ENCODE results near the gene FOXO1.

Gene FOXO1

DNA sequence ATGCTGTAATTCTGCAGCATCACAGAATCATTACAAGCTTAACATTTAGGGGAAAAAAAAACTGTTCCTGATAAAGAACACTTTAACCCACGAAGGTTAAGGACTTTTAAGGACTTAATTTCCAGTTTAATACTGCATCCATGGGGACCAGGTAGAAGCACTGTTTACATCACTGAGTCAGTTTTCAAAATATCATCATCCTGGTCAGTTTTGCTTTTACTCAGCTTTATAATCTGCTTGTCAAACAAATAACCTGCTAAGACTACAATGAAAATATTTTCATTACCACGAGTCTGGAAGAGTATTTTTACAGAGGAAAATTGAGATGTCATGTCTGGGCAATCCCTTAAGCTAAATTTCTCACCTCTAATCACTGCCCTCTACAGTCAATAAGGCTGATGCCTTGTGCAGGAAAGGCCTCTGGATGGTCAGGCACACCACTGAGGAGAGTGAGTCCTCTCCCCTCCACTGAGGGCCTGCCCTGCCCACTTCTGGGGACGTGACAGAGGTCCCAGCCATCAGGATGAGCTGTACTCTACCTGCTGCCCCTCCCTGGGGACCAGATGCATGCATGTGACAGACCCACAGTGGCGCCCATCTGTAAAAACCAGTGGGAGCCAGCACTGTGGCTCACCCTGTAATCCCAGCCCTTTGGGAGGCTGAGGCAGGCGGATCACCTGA lies 31.0 kb downstream of the FOXO1 start:
- no peak for DNase-seq (ENCODE audit: low read depth)

DNA sequence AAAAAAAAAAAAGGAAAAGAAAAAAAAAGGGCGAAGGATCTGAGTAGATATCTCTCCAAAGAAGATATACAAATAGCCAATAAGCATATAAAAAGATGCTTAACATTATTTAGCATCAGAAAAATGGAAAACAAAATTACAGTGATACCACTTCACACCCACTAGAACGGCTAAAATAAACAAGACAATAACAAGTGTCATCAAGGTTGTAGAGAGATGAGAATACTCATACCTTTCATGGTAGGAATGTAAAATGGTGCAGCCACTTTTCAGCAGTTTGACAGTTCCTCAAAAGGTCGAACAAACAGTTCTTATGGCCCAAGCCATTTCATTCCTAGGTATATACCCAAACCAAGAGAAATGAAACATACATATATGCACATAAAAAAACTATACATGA lies 33.5 kb downstream of the FOXO1 start:
- no peak for DNase-seq (ENCODE audit: low read depth)

DNA sequence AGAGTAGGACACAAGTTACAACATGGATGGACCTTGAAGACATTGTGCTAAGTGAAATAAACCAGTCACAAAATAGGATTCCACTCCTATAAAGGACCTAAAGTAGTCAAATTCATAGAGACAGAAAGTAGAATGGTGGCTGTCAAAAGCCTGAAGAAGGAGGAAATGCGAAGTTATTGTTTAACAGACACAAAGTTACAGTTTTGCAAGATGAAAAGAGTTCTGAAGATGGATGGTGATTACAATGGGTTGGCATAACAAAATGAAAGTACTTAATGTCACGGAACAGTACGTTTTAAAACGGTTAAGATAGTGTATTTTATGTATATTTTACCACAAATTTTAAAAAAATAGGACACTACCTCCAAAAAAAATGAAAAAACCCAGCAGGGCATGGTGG lies 34.8 kb downstream of the FOXO1 start:
- DNase-seq (ENCODE audit: low read depth), result no peak

DNA sequence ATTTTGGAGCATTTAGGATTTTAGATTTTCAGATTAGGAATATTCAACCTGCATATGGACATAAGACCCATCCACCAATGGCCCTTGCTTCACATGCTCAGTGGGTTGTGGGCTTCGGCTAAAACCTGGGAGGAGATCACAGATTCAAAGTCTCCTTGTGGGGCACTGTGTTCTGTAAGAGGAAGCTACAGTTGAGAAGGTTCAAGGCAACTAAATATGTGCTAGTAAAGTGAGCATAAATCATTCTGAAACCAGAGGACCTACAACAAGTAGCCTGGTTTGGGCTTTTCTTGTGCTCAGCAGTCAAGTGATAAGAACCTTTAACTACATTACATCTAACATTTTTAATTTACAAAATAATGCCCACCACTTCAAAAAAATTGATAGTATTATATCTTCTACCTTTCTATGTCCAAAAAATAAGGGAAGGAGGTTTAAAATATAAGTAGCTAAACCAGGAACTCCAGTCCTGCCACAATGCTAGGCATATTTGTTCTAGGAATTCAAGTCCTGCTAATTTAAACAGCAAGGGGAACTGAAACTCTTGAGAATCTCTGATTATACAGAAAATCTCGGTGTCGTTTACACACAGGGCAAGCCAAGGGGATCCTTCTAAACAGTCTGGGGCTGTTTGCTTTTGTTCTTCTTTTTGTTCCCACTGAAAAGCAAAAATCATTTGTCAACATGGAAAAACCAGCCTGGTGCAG lies 36.6 kb downstream of the FOXO1 start:
- no peak for DNase-seq (ENCODE audit: low read depth)

DNA sequence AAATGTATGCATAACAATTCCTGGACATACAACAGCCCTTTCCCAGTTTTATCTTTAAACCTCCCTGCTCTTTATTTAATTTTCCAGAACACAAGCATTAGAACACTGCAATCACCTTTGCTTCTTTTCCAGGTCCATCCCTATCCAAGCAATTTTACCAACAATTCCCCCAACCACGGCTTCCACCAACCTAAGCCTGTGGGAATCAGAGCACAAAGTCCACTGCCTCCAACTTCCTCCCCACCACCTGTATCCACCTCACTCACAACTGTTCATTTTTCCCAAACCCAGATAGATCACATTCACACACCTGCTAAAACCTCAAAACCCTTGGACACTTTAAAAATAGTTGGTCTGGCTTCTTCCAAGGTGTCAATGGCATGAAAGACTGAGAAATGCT lies 39.5 kb downstream of the FOXO1 start:
- no peak for DNase-seq (ENCODE audit: low read depth)

DNA sequence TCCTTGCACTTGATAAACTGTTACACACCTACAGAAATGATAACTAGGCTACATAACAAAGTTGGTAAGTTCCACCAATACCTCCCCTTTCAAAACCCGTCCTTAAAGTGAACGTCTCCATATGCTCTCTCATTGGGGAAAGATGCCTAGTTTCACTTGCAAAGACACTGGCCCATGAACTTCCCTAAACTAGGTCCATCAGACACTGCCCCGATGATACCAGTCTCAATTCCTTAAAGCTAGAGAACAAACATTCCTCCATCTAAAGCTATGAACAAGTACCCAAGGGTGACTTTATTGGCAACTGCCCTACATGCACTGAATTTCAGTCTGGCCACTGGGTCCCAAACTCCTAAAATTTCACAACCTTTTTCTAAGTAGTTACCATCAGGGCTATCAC lies 39.9 kb downstream of the FOXO1 start:
- DNase-seq (ENCODE audit: low read depth), result no peak

DNA sequence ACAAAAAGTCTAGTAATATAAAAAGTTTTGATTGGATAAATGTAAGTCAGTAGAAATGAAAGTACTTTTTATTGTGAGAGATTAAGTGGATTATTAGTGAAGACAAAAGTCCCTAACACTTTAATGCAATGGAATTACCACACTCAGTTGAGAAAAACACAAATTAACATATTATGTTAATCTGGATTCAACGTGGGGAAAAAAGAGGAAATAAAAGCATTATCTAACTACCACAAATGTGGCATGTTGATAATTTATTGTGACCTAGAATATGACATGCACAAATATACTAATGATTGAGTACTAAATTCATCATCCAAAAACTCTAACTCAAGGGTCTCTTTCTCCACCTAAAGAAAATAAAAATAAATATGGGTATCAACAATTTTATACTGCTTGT lies 41.5 kb downstream of the FOXO1 start:
- no peak for DNase-seq (ENCODE audit: low read depth)

DNA sequence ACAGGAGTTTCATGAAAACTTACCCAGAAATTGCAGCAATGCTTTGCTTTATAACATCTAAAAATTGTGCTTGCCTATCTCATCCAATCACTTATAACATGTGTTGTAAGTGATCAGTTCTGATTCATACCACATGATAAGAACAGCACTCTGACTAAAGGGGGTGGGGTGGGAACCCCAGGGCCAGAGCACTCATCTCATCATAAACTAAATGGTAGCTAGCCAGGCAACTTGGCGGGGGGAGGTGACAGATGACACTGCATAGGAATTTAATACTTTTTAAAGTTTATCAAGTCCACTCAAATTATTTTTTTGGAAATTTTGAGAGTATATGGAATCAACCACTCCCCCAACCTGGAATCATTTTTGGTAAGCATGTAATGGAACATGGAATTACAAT lies 42.1 kb downstream of the FOXO1 start:
- DNase-seq (ENCODE audit: low read depth), result no peak

DNA sequence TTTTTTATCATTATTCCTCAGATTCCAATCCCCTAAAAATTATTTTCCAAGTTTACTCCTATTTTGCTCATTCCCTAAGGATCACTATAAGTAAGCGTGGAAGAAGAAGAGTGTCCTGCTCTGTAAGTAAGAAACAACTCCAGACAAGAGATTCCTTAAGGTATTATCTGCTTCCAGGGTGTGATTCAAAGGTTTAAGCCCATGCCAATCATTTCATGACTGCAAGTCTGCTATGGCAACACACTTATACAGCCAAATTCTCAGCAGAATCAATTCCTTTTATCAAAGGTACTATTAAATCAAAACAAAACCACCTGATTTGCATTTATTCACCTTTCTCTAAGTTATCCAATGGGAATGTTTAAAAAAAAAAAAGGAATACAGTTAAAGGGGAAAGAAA lies 43.7 kb downstream of the FOXO1 start:
- no peak for DNase-seq (ENCODE audit: low read depth)

DNA sequence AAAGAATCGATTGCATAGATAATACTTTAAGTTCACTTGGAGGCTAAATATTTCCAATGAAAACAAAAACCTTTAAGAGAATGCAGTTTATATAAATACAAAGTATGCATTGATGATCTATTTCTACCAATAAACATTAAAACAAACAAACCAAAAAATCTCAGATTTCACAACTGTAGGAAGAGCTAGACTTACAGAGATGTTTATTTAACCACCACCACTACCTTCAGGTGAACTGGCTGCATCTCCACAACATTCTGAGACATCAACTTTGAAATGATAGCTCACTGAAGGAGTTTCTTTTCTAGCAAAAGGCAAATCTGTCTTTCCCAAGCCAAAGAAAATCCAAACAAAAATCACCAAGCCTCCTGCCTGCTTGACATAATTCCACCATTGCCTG lies 44.2 kb downstream of the FOXO1 start:
- DNase-seq (ENCODE audit: low read depth), result no peak

DNA sequence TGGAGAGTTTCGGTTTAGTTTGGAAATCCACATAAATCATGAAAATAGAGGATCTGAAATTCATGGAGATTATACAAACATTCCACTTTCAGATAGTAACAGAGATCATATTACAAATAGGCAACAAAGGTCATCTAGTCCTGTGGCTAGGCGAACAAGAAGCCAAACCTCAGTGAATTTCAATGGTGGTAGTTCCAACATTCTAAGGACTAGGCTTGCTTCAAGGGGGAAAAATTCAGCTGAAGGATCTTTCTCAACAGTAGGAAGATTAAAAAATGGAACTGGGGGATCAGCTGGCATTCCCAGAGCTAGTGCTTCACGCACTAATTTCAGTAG lies 47.0 kb downstream of the FOXO1 start:
- DNase-seq (ENCODE audit: low read depth), result no peak

DNA sequence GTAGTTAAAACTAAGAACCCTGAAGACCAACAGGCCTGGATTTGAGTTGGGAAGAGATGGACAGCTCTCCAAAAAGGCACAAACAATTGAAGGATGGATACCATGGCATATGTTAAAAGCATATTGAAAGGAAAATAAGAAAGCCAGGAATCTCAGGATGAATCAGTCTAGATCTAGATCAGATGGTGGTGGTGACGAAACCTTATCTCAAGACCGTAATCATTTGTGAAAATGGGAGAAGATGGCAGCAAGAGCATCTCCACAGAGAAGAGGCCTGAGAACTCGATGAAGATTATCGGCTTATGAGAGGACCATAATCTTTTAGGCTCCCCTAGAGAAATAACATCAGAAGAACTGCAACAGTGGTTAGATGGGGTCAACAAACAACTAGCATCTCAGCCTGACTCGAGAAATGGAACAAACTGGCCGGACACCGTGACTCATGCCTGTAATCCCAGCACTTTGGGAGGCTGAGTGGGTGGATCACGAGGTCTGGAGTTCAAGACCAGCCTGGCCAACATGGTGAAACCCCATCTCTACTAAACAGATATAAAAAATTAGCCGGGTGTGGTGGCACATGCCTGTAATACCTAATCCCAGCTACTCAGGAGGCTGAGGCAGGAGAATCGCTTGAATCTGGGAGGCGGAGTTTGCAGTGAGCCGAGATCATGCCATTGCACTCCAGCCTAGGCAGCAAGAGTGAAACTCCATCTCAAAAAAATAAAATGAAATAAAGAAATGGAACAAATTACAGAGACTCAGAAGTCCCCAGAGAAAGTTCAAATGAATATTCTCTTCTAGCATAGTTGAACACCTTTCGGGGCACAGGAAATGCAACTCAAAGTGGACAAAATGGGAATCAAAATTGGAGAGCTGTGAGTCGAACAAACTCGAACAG lies 47.6 kb downstream of the FOXO1 start:
- no peak for DNase-seq (ENCODE audit: low read depth)

DNA sequence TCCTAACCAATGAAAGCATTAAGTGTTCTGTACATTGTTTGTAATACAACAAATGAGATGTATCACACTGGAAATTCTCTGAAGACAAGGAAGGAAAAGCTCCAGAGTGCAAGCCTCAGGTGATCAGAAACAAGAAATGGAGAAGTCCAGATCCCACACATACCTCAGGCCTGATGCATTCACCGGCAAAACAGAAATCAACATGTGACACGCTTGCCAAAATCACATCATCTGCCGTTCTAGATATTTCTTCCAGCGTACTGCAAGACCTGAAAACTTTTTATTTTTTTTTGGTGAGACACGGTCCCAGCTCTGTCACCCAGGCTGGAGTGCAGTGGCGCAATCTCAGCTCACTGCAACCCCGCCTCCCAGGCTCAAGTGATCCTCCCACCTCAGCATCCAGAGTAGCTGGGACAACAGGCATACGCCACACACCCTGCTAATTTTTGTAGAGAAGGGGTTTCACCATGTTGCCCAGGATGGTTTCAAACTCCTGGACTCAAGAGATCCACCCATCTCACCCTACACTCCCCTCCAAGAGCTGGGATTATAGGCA lies 48.6 kb downstream of the FOXO1 start:
- no peak for DNase-seq (ENCODE audit: low read depth)

DNA sequence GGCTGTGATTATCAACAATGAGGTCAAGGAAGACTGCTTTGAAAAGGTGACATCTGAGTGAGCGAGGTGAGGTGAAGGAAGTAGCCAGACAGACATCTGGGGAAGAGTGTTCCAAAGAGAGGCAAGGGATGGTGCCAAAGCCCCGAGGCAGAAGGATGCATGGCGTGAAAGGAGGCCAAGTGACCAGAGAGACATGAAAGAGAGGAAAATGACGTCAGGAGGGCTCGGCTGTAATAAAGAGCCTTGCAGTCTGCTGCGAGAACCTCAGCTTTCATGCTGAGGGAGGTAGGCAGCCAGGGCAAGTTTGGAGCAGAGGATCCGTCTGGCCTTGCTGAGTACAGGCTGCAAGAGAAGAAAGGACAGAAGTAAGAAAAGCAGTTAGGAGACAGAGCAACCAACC lies 50.8 kb downstream of the FOXO1 start:
- DNase-seq (ENCODE audit: low read depth), result no peak

DNA sequence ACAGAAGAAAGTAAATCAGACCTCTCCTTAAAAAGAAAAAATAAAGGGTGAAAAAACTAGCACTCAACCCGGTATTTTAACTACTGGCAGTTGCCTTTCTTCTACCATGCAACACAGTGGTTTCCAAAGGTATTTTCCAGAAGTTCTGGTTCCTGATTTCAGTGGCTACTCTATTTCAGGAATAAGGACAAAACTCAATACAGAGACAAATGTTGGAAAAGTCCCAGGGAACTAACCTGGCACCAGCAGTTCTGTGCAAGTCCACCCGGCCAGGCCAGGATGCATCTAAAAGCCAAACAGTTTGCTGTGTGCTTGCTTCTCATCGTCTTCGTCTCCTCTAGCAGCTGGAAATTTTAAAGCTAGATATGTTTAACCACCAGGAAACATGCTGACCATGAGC lies 52.5 kb downstream of the FOXO1 start:
- DNase-seq (ENCODE audit: low read depth), result no peak

DNA sequence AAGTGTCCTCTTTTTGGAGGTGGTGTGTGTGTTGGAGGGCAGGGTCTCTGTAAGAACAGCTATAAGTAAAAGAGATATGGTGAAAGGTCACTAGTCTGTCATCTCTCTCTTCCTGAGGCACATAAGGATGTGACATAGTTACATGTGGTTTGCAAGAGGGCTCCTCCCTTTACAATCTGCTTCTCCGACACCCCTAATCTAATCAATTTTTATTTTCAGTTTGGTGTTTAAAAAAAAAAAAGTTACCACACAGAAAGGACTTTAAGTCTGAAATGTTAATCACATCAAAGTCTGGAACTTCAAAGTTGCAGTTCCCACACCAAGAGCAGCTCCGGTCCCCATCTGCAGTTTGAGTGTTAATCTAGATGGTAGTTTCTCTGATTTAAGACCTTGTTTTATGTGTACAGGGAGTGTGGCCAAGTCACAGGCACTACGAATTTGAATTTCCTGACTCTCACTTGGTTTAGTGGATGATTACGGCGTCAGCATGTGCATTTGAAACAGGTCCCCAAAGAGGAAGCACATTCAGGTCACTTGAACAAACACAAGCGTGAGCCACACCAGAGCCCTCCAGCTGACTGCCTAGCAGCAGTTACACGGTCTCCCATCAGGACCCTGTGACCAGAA lies 53.1 kb downstream of the FOXO1 start:
- DNase-seq (ENCODE audit: low read depth), result no peak

DNA sequence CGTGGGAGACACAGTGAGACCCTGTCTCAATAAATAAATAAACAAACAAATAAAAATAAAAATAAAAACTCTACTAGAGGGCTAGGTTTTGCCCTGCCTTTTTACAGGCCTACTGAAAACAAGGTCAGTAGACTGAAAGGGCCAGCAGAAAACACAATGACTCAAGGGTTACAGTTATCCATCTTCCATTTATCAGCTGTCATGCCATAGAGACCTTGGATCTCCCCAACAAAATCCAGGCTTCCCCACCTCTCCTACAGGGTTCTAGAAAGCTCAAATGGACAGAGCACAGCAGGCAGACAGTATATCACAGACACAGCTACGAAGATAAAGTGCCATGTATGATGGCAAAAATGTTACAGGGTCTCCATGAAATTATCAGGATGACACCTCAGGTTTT lies 54.4 kb downstream of the FOXO1 start:
- no peak for DNase-seq (ENCODE audit: low read depth)

DNA sequence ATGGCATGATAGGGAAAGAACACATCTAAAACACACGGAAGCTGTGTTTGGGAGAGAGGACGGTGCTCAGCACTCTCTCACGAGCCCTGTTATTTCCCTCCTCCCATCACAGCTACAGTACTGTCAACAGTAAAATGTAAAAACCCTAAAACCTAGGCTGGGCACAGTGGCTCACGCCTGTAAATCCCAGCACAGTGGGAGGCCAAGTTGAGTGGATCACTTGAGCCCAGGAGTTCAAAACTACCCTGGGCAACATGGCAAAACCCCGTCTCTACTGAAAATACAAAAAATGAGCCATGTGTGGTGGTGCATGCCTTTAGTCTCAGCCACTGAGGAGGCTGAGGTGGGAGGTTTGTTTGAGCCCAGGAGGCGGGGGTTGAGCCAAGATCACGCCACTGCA lies 54.8 kb downstream of the FOXO1 start:
- DNase-seq (ENCODE audit: low read depth), result no peak

DNA sequence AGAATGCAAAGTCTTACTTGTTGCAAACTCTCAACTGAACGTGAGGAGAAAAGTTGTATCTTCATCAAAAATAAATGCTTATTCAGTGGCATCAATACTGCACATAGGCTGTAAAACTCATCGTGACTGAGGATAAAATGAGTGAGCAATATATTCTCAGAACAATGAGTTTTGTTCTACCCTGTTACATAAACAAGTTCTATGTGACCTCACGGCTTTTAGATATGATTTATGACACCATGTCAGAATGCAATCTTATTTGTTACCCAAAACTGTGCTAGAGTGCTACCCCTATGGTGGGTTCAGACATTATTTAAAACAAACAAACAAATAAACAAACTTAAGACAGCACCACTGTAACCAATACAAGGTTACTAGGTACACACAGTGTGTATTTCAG lies 55.4 kb downstream of the FOXO1 start:
- no peak for DNase-seq (ENCODE audit: low read depth)

DNA sequence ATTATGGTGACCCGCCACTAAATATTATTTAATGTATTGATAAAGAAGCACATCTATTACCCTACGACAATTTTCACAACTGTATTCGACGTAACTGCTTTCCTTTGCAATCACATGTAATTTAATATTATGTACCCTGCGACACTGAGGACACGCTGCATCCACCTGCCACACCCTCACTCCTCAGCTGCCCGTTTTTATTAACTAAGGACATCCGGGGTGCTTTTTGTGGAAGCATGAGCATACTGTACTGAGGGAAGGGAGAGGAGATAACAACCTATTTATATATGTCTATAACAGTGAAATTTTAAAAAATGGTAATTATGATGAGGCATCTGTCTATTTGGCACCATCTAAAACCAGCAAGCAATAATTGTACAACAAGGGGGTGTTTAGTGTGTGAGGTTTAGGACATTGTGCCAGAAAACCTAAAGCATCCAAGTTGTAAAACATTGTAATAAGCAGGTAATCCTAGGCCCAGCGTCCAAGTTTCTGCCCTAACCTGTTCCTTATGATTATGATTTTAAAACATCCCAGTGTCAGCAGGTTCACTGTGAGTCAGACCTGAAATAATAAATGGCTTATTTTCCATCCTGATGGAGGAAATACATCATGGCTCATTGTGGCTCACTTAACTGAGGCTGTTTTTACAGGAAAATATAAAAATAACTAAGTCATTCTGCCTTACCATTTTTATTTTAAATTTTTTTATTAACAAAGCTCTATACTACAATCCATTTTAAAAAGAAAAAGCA lies 56.3 kb downstream of the FOXO1 start:
- no peak for DNase-seq (ENCODE audit: low read depth)

DNA sequence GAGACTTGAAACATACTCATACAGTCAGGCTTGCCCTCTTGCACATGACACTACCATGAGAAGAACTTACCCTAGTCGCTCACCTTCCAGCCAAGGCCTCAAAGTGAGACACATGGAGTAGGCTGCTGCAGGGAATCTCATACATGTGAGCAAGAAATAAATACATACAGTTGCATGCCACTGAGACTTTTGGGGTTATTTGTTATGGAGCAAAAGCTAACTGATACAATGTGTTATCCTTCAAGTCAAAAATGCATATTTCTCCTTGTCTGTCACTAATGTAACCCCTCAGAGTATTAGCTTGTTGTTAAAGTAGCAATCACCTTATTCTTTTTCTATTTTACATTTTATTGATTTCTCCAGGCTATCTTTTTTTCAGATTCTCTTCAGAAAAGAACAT lies 58.1 kb downstream of the FOXO1 start:
- no peak for DNase-seq (ENCODE audit: low read depth)

DNA sequence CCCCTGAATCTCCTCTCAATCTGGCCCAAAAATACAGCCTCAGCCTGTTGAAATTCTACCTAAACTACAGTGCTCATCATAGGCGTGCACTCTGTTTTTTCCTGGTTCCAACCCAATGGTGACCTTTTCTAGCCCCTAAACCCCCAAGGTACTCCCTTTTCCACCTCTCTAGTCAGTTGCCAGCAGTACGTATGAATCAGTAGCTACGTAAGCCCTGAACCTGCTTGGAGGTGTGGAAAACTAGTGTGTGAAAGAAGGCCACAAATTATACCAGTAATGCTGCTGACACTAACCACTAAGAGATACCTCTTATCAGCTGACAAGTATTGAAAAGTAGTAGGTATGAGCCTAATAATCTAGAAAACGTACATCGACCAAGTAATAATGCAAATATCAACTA lies 60.9 kb downstream of the FOXO1 start:
- DNase-seq (ENCODE audit: low read depth), result no peak
